Breast epithelium (tissue), 3 donors: ENCODE data around the gene ARHGEF28.

Experiments used
- POLR2A ChIP-seq: fragments of 450-650 bp; IDR thresholded peaks from one replicate; pipeline ENCODE4 v1.6.1; 2016; ENCODE audit warnings: antibody characterized with exemption, mild to moderate bottlenecking, moderate library complexity
- TF ChIP-seq, protein P1 (sequence below), 3 donors: fragments of 450-650 bp; IDR thresholded peaks; one replicate each; pipeline ENCODE4 v1.5.1; 2016 to 2017; ENCODE audit warnings: antibody characterized with exemption in 3 of 3, mild to moderate bottlenecking in 3 of 3, moderate library complexity in 3 of 3

- TF ChIP-seq, protein P1, sequence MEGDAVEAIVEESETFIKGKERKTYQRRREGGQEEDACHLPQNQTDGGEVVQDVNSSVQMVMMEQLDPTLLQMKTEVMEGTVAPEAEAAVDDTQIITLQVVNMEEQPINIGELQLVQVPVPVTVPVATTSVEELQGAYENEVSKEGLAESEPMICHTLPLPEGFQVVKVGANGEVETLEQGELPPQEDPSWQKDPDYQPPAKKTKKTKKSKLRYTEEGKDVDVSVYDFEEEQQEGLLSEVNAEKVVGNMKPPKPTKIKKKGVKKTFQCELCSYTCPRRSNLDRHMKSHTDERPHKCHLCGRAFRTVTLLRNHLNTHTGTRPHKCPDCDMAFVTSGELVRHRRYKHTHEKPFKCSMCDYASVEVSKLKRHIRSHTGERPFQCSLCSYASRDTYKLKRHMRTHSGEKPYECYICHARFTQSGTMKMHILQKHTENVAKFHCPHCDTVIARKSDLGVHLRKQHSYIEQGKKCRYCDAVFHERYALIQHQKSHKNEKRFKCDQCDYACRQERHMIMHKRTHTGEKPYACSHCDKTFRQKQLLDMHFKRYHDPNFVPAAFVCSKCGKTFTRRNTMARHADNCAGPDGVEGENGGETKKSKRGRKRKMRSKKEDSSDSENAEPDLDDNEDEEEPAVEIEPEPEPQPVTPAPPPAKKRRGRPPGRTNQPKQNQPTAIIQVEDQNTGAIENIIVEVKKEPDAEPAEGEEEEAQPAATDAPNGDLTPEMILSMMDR (IDR thresholded peaks at IDR 0.05): no peak
- no peak for TF ChIP-seq POLR2A
Measured at GRCh38 chr5:73698011-73698410, 72.0 kb downstream of the ARHGEF28 start.
